Stimulated activated CD4-positive, alpha-beta T cell treated with anti-CD3 and anti-CD28 coated beads, TNF-alpha, amount 100 ng/mL, for 1 hour (primary cell): ENCODE measurements around the gene PNPLA6.
"Not testable (repeated sequence)": the region's sequence is repeated elsewhere in the genome, so short reads cannot be mapped to it uniquely, and the experiment has no call there.

Source experiments
- DNase-seq, 3 donors: peaks; one replicate each; pipeline ENCODE4 v3.0.0-alpha.2; 2020; ENCODE audit warnings: low read depth in 3 of 3, low spot score in 1 of 3

Gene PNPLA6

GRCh38 chr19:7552781-7553180 lies 17.3 kb downstream of the PNPLA6 start:
- no peak for DNase-seq

GRCh38 chr19:7554565-7554964 lies 19.0 kb downstream of the PNPLA6 start:
- DNase-seq: no peak

- no peak for DNase-seq
Observed at GRCh38 chr19:7554990-7555864, 19.7 kb downstream of the PNPLA6 start.

- DNase-seq: no peak
Observed at GRCh38 chr19:7556696-7557315, 21.3 kb downstream of the PNPLA6 start.

GRCh38 chr19:7558667-7559066 lies 23.1 kb downstream of the PNPLA6 start:
- no peak for DNase-seq

GRCh38 chr19:7559102-7559501 lies 23.6 kb downstream of the PNPLA6 start:
- no peak for DNase-seq

GRCh38 chr19:7560255-7560654 lies 24.7 kb downstream of the PNPLA6 start:
- no peak for DNase-seq

- no peak for DNase-seq
Observed at GRCh38 chr19:7561325-7561724, 25.8 kb downstream of the PNPLA6 start.

DNA sequence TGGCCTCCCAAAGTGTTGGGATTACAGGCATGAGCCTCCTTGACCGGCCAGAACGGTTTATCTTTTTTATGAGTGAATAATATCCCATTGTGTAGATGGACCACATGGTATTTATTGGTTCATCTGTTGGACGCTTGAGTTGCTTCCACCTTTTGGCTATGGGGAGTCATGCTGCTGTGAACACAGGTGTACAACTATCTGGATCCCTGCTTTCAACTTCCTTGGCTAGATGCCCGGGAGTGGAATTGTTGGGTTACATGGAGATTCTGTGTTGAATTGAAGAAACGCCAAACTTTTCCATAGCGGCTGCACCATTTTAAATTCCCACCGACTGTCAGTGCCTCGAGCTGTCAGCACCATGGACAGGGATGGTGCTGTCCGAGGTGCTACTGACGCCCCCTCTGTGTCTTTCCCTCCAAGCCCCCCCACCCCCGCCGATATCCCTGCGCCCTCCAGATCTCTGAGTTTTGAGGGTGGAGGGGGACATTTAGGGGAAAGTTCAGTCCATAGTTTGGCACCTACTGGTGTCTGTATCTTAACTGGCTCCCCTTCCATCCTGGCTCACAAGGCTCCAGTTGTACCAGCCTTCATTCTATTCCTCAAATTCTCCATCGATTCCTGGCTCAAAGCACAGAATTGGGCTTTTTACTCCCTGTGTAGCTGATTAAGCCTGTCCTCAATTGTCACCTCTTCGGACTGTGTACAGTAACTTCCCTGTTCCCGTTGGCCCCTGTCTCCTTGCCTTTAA lies 27.3 kb downstream of the PNPLA6 start:
- DNase-seq: no peak

- no peak for DNase-seq
Observed at GRCh38 chr19:7564866-7565265, 29.3 kb downstream of the PNPLA6 start.

DNA sequence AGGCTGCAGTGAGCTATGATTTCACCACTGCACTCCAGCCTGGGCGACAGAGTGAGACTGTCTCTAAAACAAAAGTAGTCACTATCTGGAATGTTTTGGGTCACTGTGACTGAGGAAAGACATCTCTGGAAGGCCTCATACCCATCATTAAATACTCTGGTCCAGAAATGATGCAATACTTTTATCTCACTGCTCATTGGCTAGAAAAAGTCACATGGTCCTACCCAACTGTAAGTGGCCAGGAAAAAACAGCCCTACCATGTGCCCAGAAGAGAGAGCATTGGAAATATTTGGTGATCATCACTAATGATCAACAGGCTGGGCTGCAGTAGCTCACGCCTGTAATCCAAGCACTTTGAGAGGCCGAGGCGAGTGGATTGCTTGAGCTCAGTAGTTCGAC lies 29.8 kb downstream of the PNPLA6 start:
- DNase-seq: no peak

- no peak for DNase-seq
Observed at GRCh38 chr19:7570761-7571160, 35.2 kb downstream of the PNPLA6 start.

GRCh38 chr19:7575434-7576040 lies 40.0 kb downstream of the PNPLA6 start:
- no peak for DNase-seq

GRCh38 chr19:7577422-7577821 lies 41.9 kb downstream of the PNPLA6 start:
- DNase-seq: not testable (repeated sequence)

DNA sequence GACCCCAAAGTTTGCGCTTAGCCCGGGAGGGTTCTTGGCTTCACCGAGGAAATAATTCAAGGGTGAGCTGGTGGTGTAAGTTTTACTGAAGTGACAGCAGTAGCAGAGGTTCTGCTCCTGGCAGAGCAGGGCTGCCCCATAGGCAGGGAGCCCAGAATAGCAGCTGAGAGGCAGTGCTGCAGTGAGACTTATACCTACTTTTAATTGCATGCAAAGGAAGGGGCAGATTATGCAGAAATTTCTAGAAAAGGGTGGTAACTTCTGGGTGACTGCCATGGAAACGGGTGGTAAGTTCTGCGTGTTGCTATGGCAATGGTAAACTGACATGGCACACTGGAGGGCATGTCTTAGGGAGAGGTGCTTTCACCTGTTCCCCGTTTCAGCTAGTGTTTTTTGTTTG lies 42.6 kb downstream of the PNPLA6 start:
- DNase-seq: no peak

DNA sequence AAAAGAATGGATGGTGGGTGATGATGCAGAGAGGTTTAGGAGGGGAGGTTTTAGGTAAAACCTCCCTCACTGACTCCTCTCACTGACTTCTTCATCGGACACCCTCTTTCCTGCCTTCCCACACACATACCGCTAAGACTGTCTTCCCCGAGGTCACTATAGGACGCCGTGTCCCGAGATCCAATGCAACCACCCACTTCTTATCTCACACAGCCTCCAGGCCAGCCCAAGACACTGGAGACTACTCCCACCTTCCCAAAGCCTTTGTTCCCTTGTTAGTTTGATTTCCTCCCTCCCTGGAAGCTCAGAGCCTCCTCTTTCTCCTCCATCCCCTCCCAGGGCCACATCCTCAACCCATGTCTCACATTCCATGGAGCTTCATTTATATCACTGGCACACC lies 43.7 kb downstream of the PNPLA6 start:
- DNase-seq: no peak

DNA sequence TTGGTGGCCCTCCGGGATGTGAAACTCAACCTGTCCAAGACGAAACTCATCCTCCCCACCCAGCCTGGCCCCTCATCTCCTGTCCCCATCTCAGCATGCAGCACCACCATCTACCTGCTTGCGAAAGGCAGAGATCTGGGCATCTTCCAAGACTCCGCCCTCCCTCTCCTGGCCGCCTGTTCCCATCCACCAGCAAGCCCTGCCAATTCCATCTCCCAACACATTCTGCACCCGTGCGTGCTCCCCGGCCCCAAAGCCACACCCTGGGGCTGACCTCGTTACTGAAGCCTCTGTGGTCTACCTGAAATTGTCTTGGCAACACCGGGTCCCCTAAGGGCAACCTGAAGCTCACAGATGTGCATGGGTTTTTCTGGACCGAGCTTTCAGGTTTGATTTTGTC lies 46.9 kb downstream of the PNPLA6 start:
- no peak for DNase-seq

DNA sequence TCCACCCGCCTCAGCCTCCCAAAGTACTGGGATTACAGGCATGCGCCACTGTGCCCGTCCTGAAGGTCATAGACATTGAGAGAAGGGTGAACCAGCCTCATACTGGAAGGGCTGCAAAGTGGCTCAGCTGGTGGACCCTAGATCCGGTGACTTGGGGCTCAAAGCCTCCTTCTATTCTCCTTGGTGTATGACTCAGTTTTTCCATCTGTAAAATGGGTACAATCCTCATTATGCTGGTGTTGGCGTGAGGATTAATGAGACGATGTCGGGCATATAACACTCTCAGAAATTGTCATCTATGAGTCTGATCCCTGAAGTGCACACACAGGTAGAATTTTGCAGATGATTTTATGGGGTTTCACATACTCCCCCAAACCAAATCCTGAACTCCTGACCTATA lies 54.3 kb downstream of the PNPLA6 start:
- DNase-seq: no peak

DNA sequence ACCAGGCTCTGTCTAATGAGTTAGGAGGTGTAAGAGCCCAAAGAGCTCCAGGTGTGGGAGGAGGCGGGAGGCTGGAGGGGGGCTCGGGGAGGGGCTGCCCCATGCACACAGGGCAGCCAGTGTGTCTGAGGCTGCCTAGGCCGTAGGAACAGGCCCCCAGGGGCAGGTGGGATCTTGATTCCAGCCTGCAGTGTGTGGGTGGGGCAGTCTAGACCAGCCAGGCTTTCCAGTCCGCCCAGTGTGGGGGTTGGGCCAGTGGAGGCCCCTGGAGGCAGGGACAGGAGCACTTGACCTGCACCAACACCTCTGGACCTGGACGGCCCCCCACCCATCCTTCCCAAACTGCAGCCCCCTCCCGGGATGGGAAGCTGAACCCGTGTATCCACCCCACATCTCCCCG lies 54.7 kb downstream of the PNPLA6 start:
- no peak for DNase-seq

- DNase-seq: peak in 1 of 3 donors; percentile 27
Observed at GRCh38 chr19:7595466-7596133, 60.1 kb downstream of the PNPLA6 start, which contains the start of gene CAMSAP3. Gene CAMSAP3 (plus strand): TSS chr19:7595863. CDS start chr19:7596003, 140 bp downstream.
